CD4-positive, alpha-beta memory T cell (primary cell): ENCODE data around the gene FHDC1. TPM values are rescaled to one million over a fixed set of nuclear protein-coding genes. Genes with fewer than 3 reads are reported as not detected.

ENCODE experiments used
- CTCF ChIA-PET: fragments of 350-600 bp; sonication (Branson Sonifier 250); formaldehyde crosslinking; loops from one replicate; lab custom pipeline; 2021; ENCODE audit warnings: inconsistent platforms; ENCODE audit not compliant: partially characterized antibody; lab: Charles Lee
- POLR2A ChIA-PET: fragments of 350-600 bp; sonication (Branson Sonifier 250); formaldehyde crosslinking; loops from one replicate; lab custom pipeline; 2021; ENCODE audit not compliant: partially characterized antibody; lab: Charles Lee
- DNase-seq, 5 donors: peaks; one replicate each; pipeline versions ENCODE4 v3.0.0 to v3.0.0-alpha.2; 2020 to 2022; ENCODE audit warnings: mixed read lengths in 1 of 5
- H3K27ac ChIP-seq: one replicate; pipeline ENCODE4 v1.7.0; 2013; ENCODE audit warnings: low read depth, low read length
- H3K27me3 ChIP-seq: 2 replicates; pipeline ENCODE4 v1.7.0; 2013; ENCODE audit warnings: mild to moderate bottlenecking, low read length, moderate library complexity; ENCODE audit not compliant: insufficient read depth
- H3K36me3 ChIP-seq: 2 replicates; pipeline ENCODE4 v1.7.0; 2013; ENCODE audit warnings: mild to moderate bottlenecking, low read length, moderate library complexity; ENCODE audit not compliant: insufficient read depth
- H3K4me1 ChIP-seq: 2 replicates; pipeline ENCODE4 v1.7.0; 2013; ENCODE audit warnings: mild to moderate bottlenecking, low read length, moderate library complexity; ENCODE audit not compliant: insufficient read depth
- H3K4me3 ChIP-seq, 2 donors: one replicate each; pipeline ENCODE4 v1.7.0; 2013; ENCODE audit warnings: low read length in 2 of 2, mild to moderate bottlenecking in 1 of 2
- H3K9me3 ChIP-seq, 2 donors: one replicate each; pipeline ENCODE4 v1.7.0; 2013; ENCODE audit warnings: low read length in 2 of 2, control low read depth in 1 of 2; ENCODE audit not compliant: control insufficient read depth in 1 of 2
- H3K27ac Mint-ChIP-seq, 7 donors: one replicate each; pipeline ENCODE4 v1.8.0; 2020 to 2021; ENCODE audit warnings: mixed read lengths in 7 of 7, mild to moderate bottlenecking in 6 of 7, inconsistent platforms in 3 of 7, moderate library complexity in 3 of 7
- H3K27me3 Mint-ChIP-seq, 2 donors: one replicate each; pipeline ENCODE4 v1.8.0; 2020 to 2021; ENCODE audit warnings: mixed read lengths in 2 of 2
- H3K36me3 Mint-ChIP-seq, 2 donors: one replicate each; pipeline ENCODE4 v1.8.0; 2020 to 2021; ENCODE audit warnings: mixed read lengths in 2 of 2, inconsistent platforms in 1 of 2, mild to moderate bottlenecking in 1 of 2
- H3K4me1 Mint-ChIP-seq, 4 donors: one replicate each; pipeline ENCODE4 v1.8.0; 2020 to 2021; ENCODE audit warnings: mixed read lengths in 4 of 4, mild to moderate bottlenecking in 1 of 4
- H3K4me3 Mint-ChIP-seq, 8 donors: one replicate each; pipeline ENCODE4 v1.8.0; 2020 to 2021; ENCODE audit warnings: mixed read lengths in 8 of 8, mild to moderate bottlenecking in 7 of 8, moderate library complexity in 6 of 8, inconsistent platforms in 3 of 8
- H3K9me3 Mint-ChIP-seq, 8 donors: one replicate each; pipeline ENCODE4 v1.8.0; 2020 to 2021; ENCODE audit warnings: mixed read lengths in 8 of 8, mild to moderate bottlenecking in 5 of 8, inconsistent platforms in 3 of 8, moderate library complexity in 1 of 8
- intact Hi-C: fragments of 100-400 bp; cut with micrococcal nuclease; formaldehyde crosslinking; loops from one replicate; pipeline ENCODE4 v1.15.1; 2023
- polyA plus RNA-seq, 2 donors: library from polyadenylated mRNA; unstranded; fragments of 300-500 nt; fragmentation: Illumina TruSeq; gene quantifications; one replicate each; pipeline ENCODE4 v1.2.3, GENCODE V29; 2021
- total RNA-seq, 2 experiments: library from RNA; stranded (reverse); gene quantifications; one replicate each; pipeline ENCODE4 v1.2.3, GENCODE V29; 2021

The FHDC1 gene
- total and polyA plus RNA-seq, 4 experiments from 2014 or later: 0.03 to 0.29 (median 0.11) TPM; not detected in 1

GRCh38 chr4:152935143-152935542 is 980 bp upstream of the FHDC1 start:
- ChIA-PET CTCF (no interaction called here), POLR2A (no interaction called here)
- H3K36me3 ChIP-seq: no peaks in the 10 kb centered on the region
- Mint-ChIP-seq H3K27me3 (peaks cover 44 to 47% of the 10 kb centered on the region in 2 donors), H3K27ac (no peak overlapping the region), H3K4me1 (peaks cover 13 to 30% (median 21%) of the 10 kb centered on the region in 4 donors), H3K9me3 (peaks cover 0 to 3% (median 0%) of the 10 kb centered on the region in 8 donors), H3K36me3 (peaks cover 0 to 4% of the 10 kb centered on the region in 2 donors), H3K4me3 (peak overlapping the region; percentile 58 to 84 (median 73))
- peaks cover 30% of the 10 kb centered on the region for H3K27me3 ChIP-seq
- no peaks in the 10 kb centered on the region for H3K9me3 ChIP-seq
- no peak for DNase-seq
- no peak overlapping the region for H3K4me3 ChIP-seq
- peaks cover 20% of the 10 kb centered on the region for H3K4me1 ChIP-seq
- no peak overlapping the region for H3K27ac ChIP-seq
- intact Hi-C loops: no loop called here

DNA sequence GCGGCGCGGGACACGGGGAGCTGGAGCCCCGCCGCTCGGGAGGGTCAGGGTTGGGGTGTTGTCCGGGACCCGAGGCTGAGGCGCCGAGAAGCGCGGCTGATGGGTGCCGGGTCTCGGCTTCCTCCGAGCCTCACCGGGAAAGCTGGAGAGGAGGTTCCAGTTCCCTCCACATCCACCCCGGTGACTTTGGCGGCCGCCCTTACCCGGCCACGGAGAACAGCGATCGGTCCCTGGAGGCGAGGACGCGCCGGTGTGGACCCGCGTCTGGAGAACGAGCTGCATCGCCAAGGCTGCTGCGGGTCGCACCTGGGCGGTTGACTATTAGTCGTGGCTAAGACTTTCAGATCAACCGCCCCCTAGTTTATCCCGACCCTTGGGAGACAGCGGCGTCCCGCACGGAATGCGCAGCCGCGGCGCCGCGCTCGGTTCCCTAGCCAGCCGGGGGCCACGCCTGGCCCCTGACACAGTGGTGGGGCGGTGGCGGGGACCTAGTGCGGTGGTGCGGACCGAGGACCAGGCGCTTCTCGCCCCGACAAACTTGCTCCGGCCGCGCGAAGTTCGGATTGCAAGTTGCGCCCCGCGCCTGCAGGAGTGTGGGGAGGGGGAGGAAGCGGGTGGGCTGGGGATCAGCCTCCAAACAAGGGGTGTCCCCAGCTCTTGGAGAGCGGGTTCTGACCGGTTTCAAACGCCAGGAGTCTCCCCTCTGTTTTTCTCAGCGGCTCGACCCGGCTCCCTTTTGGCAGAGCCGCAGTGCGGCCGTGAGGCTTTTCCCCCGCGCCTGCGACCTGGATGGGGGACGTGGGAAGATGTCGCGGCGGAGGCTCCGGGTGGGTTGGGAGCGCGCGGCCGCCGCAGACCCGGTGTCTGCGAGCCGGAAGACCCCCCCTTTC is 568 bp downstream of the FHDC1 start:
- ChIA-PET CTCF (no interaction called here), POLR2A (no interaction called here)
- Histone ChIP-seq H3K9me3 (no peaks in the 10 kb centered on the region), H3K27me3 (peaks cover 32% of the 10 kb centered on the region), H3K4me3 (peak overlapping the region; percentile 17 to 54), H3K4me1 (peaks cover 20% of the 10 kb centered on the region), H3K27ac (no peak overlapping the region), H3K36me3 (no peaks in the 10 kb centered on the region)
- Mint-ChIP-seq H3K27ac (no peak overlapping the region), H3K4me3 (peak overlapping the region; percentile 17 to 75 (median 63)), H3K27me3 (peaks cover 46 to 53% of the 10 kb centered on the region in 2 donors), H3K4me1 (peaks cover 13 to 30% (median 21%) of the 10 kb centered on the region in 4 donors), H3K9me3 (peaks cover 0 to 3% (median 0%) of the 10 kb centered on the region in 8 donors), H3K36me3 (peaks cover 0 to 4% of the 10 kb centered on the region in 2 donors)
- DNase-seq: peak in 3 of 5 donors; percentile 12 to 26 (median 13)
- intact Hi-C loops: no loop called here

GRCh38 chr4:152937336-152938236 is 1.5 kb downstream of the FHDC1 start:
- peaks cover 0 to 4% of the 10 kb centered on the region in 2 donors for H3K36me3 Mint-ChIP-seq
- no peak overlapping the region for H3K27ac Mint-ChIP-seq
- H3K4me1 Mint-ChIP-seq: peaks cover 13 to 30% (median 21%) of the 10 kb centered on the region in 4 donors
- H3K27me3 Mint-ChIP-seq: peaks cover 50 to 54% of the 10 kb centered on the region in 2 donors
- Histone ChIP-seq H3K9me3 (no peaks in the 10 kb centered on the region), H3K4me3 (peak overlapping the region; percentile 36 to 54), H3K4me1 (peaks cover 20% of the 10 kb centered on the region), H3K27me3 (peaks cover 32% of the 10 kb centered on the region), H3K36me3 (no peaks in the 10 kb centered on the region), H3K27ac (no peak overlapping the region)
- peak in 2 of 5 donors; percentile 14 to 20 for DNase-seq
- peak overlapping the region; percentile 77 to 87 (median 84) for H3K4me3 Mint-ChIP-seq
- intact Hi-C loops: no loop called here
- CTCF ChIA-PET: no interaction called here
- H3K9me3 Mint-ChIP-seq: peaks cover 0 to 3% (median 0%) of the 10 kb centered on the region in 8 donors
- POLR2A ChIA-PET: no interaction called here

DNA sequence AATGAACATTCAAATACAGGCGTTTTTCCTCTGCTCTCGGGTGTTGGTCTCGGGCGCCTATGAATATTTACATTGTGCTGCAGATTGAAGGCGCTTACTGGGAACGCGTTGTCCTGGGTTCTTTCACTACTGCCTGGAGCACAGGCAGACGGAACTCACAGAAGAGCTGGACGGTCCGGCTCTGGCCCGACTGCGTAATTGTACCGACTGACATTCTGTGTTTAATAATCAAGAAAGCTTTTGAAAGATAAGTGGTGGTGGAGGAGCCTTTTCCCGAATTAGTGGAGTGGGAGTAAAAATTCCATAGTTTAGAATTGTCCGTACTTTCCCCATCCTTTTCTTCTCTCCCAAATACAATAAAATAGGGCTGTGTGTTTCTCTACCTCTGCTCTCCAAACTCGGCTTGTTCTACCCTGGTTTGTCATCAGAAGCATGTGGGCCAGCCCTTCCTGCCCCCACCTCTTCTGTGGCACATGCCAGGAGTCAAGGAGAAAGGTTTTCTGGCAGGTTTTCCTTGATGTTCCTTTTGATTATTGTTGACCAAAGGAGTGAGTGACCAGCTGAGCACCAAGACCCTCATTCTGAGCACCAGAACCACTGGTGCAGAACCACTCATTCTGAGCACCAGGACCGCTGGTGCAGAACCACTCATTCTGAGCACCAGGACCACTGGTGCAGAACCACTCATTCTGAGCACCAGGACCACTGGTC is 2.3 kb downstream of the FHDC1 start:
- CTCF ChIA-PET: no interaction called here
- Histone ChIP-seq H3K36me3 (no peaks in the 10 kb centered on the region), H3K27ac (no peak overlapping the region), H3K9me3 (no peaks in the 10 kb centered on the region), H3K4me1 (peaks cover 20% of the 10 kb centered on the region), H3K27me3 (peaks cover 32% of the 10 kb centered on the region), H3K4me3 (peak overlapping the region in 1 of 2 donors; percentile 21)
- intact Hi-C loops: no loop called here
- H3K27me3 Mint-ChIP-seq: peaks cover 46 to 47% of the 10 kb centered on the region in 2 donors
- no peak overlapping the region for H3K27ac Mint-ChIP-seq
- DNase-seq: no peak
- H3K9me3 Mint-ChIP-seq: peaks cover 0 to 3% (median 0%) of the 10 kb centered on the region in 8 donors
- H3K36me3 Mint-ChIP-seq: peaks cover 0 to 4% of the 10 kb centered on the region in 2 donors
- H3K4me1 Mint-ChIP-seq: peaks cover 13 to 30% (median 21%) of the 10 kb centered on the region in 4 donors
- peak overlapping the region; percentile 77 to 87 (median 84) for H3K4me3 Mint-ChIP-seq
- POLR2A ChIA-PET: no interaction called here

GRCh38 chr4:152939621-152940020 is 3.5 kb downstream of the FHDC1 start:
- no peak overlapping the region for H3K27ac Mint-ChIP-seq
- no peaks in the 10 kb centered on the region for H3K36me3 ChIP-seq
- DNase-seq: no peak
- intact Hi-C loops: no loop called here
- no peak overlapping the region for H3K27ac ChIP-seq
- ChIA-PET CTCF (no interaction called here), POLR2A (no interaction called here)
- H3K9me3 ChIP-seq: no peaks in the 10 kb centered on the region
- H3K4me3 ChIP-seq: no peak overlapping the region
- H3K4me3 Mint-ChIP-seq: peak overlapping the region in 2 of 8 donors; percentile 21
- H3K27me3 Mint-ChIP-seq: peaks cover 37 to 38% of the 10 kb centered on the region in 2 donors
- H3K4me1 ChIP-seq: peaks cover 20% of the 10 kb centered on the region
- peaks cover 30% of the 10 kb centered on the region for H3K27me3 ChIP-seq
- peaks cover 12 to 26% (median 19%) of the 10 kb centered on the region in 4 donors for H3K4me1 Mint-ChIP-seq
- peaks cover 0 to 3% (median 0%) of the 10 kb centered on the region in 8 donors for H3K9me3 Mint-ChIP-seq
- H3K36me3 Mint-ChIP-seq: peaks cover 0 to 4% of the 10 kb centered on the region in 2 donors

- Mint-ChIP-seq H3K4me3 (no peak overlapping the region), H3K27me3 (peaks cover 30 to 32% of the 10 kb centered on the region in 2 donors), H3K4me1 (peaks cover 7 to 18% (median 13%) of the 10 kb centered on the region in 4 donors), H3K36me3 (peaks cover 0 to 4% of the 10 kb centered on the region in 2 donors), H3K9me3 (peaks cover 0 to 2% (median 0%) of the 10 kb centered on the region in 8 donors), H3K27ac (no peak overlapping the region)
- Histone ChIP-seq H3K27ac (no peak overlapping the region), H3K9me3 (no peaks in the 10 kb centered on the region), H3K36me3 (no peaks in the 10 kb centered on the region), H3K4me1 (peaks cover 11% of the 10 kb centered on the region), H3K27me3 (peaks cover 22% of the 10 kb centered on the region), H3K4me3 (no peak overlapping the region)
- ChIA-PET CTCF (interaction anchor here (1.6 kb wide), 1 partner anchor 10 kb away, joined by 3 read pairs; no protein-coding TSS in a partner anchor), POLR2A (no interaction called here)
- no peak for DNase-seq
- intact Hi-C loops: no loop called here
These were observed 4.3 kb downstream of the FHDC1 start for GRCh38 chr4:152940461-152940860.
